Jurkat, Clone E6-1 (cell line): ENCODE measurements around the gene STRADA.

Experiments used
- DNase-seq: peaks from one replicate; pipeline ENCODE4 v3.0.0-alpha.2; 2011; ENCODE audit warnings: low read depth, low spot score
- H3K4me3 ChIP-seq: 2 replicates; pipeline ENCODE4 v1.5.1; 2011; ENCODE audit warnings: mild to moderate bottlenecking, low read length, control low read depth, moderate library complexity

The STRADA gene

DNA sequence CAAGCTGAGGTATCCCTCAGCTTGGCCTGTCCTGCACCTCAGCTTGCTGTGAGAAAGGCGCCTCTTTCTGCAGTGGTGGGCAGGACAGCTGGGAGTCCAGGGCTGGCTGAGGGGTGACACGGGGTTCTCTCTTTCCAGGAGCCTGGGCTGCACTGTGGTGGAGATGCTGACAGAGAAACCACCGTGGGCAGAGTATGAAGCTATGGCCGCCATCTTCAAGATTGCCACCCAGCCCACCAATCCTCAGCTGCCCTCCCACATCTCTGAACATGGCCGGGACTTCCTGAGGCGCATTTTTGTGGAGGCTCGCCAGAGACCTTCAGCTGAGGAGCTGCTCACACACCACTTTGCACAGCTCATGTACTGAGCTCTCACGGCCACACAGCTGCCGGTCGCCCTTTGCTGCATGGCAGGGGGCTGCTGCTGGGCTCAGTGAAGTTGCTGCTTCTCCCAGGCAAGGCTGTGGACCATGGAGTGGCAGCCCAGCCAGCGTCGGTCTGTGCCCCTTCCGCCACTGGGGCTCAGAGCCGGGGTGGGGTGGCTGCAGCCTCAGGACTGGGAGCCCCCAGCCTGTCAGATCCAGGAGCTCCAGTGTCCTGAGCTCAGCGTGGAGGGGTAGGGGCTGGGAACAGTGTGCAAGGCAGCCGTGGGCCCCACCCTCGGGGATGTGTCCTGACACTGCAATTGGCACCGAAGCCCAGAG lies 48.0 kb downstream of the STRADA start:
- no peak overlapping the region for H3K4me3 ChIP-seq
- DNase-seq, result no peak

DNA sequence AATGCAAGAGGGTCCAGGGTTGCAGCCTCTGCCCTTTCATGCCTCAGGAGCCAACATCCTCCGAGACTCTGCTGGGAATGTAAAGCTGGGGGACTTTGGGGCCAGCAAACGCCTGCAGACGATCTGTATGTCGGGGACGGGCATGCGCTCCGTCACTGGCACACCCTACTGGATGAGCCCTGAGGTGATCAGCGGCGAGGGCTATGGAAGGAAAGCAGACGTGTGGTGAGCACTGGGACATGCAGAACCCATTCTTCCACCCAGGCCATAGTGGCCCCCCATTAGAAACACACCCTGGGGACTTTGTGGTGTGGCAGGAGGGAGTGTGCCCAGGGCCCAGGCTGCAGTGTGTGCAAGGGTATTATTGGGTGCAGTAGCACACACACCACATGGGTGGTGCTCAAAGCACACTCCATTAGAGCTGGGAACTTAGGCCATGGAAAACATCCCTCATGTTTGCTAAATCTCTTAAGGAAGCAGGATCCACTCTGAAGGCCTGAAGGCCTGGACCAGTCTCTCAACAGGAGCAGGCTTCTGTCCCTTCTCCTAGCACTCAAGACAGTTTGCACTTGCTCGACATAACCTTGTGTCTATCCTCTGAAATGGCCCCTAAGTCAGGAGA lies 49.3 kb downstream of the STRADA start:
- DNase-seq, result no peak
- no peak overlapping the region for H3K4me3 ChIP-seq

DNA sequence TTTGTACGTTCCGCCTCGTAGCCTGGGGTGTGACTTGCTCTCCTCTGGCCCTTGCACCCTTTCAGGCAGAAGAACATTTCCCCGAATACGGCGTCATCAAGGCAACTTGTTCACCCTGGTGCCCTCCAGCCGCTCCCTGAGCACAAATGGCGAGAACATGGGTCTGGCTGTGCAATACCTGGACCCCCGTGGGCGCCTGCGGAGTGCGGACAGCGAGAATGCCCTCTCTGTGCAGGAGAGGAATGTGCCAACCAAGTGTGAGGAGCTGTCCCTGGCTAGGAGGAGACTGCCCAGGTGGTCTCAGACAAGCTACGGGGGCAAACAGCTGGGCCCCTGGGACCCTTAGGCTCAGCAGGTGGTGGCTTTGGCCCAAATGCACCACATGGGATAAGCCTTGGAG lies 52.1 kb downstream of the STRADA start:
- no peak overlapping the region for H3K4me3 ChIP-seq
- DNase-seq, result no peak

GRCh38 chr17:63688396-63689020 lies 53.1 kb downstream of the STRADA start:
- no peak overlapping the region for H3K4me3 ChIP-seq
- DNase-seq, result no peak

DNA sequence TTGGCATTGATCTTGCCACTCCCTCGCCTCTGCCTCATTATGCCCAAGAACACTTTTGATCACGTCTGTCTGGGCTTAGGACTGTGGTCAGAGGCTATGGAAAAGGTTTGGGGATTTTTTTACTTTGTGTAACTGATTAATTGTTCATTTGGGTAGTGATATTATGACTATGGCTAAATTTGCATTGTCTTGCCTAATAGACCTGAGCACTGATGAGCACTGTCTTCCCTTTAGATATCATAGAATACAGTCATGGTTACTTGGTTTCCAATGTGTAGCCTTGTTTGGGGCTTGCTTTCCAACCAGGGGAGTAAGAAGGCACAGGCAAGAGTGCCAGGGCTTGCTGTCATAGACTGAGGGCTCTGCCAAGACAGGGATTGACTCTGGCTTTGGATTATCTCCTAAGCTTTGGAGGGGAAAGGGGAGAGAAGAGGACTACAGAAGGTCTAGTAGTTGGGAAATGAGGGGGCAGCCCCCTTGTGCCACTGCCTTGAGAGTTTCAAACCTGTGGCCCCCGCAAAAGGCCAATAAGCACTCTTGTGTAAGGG lies 55.4 kb downstream of the STRADA start:
- no peak overlapping the region for H3K4me3 ChIP-seq
- DNase-seq, result no peak

- no peak overlapping the region for H3K4me3 ChIP-seq
- no peak for DNase-seq
Measured at GRCh38 chr17:63685578-63685977, 56.0 kb downstream of the STRADA start.

DNA sequence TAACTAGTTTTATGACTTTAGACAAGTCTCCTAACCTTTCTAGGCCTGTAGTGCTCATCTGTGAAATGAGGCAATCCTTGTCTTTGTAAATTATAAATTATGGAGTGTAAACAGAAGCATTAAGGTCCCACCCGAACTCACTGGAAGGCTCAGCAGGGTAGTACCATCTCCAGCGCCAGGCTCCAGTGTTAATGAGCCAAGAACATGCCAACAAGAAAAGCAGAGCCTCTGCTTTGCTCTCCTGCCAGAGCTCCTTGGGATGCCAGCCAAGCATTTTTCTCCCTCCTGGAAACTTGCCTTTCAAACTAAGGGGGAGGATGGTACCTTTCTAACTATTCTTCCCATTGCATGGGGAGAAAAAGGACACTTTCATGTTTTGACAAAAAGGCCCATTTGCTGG lies 56.6 kb downstream of the STRADA start:
- DNase-seq, result no peak
- H3K4me3 ChIP-seq, result no peak overlapping the region

DNA sequence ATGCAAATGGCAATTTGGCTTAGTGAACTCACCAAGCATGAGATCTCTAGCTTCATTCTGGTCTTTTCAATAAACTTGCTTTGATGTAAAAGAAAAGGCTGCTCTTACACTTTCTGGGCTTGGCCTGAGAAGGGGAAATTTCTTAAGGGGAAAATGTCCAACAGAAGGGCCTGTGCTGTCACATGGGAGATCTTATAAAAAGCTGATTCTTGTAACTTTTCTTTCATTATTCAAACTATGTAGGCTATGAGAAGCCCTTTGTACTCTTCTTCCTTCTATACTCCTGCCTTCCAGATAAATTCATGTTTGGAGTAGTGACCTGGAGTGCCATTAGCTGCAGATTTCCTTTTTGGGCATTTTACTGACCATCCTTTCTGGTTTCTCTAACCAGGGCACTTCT lies 58.6 kb downstream of the STRADA start:
- no peak overlapping the region for H3K4me3 ChIP-seq
- no peak for DNase-seq

DNA sequence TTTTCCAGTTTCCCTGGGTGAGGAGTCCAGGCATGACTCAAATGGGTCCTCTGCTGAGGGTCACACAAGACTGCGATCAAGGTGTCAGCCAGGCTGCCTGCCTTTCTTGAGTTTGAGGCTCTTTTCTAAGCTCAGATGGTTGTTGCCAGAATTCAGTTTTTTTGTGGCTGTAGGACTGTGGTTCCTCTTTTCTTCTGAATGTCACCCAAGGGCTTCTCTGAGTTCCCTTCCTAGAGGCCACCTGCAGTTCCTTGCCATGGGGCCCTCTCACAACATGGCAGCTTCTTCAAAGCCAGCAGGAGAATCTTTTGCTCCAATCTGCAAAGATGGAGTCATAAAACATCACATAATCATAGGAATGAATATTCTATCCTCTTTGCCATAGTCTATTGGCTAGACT lies 59.2 kb downstream of the STRADA start:
- no peak overlapping the region for H3K4me3 ChIP-seq
- DNase-seq, result no peak

DNA sequence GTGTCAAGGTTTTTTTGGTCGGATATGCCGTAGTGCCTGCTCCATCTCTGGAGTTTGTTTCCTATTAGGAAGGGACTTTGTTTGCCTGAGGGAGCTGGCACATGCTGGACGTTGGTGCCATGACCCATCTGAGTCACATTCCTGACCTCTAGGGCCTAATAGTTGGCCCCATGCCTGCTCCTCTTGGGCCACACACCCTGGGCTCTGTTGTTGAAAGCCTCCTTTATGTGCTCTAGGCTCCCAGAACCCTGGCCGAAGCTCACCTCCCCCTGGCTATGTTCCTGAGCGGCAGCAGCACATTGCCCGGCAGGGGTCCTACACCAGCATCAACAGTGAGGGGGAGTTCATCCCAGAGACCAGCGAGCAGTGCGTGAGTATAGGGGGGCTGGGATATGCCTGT lies 60.1 kb downstream of the STRADA start:
- no peak for DNase-seq
- H3K4me3 ChIP-seq, result no peak overlapping the region

DNA sequence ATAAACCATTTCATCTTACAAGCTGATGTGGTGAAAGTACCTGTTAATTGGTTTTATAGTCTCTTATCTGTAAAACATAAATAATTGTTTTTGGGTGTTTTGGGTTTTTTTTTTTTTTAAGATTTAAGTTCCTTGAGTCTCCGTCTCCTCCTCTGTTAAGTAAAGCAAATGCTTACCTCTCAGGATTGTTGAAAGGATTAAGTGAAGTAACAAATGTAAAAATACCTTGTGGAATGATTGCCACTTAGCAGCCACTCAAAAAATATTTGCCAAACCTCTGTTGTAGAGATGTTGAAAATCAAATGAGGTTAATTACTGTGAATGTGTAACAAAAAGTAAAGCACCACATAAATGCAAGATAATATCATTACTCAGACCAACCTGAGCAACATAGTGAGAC lies 60.9 kb downstream of the STRADA start:
- no peak for DNase-seq
- H3K4me3 ChIP-seq, result no peak overlapping the region

- DNase-seq, result no peak
- no peak overlapping the region for H3K4me3 ChIP-seq
Measured at GRCh38 chr17:63679214-63679613, 62.4 kb downstream of the STRADA start.

- DNase-seq, result no peak
- H3K4me3 ChIP-seq, result no peak overlapping the region
Measured at GRCh38 chr17:63676584-63676983, 65.0 kb downstream of the STRADA start.

GRCh38 chr17:63675607-63676546 lies 65.7 kb downstream of the STRADA start:
- no peak for DNase-seq
- no peak overlapping the region for H3K4me3 ChIP-seq

GRCh38 chr17:63675231-63675606 lies 66.4 kb downstream of the STRADA start:
- no peak overlapping the region for H3K4me3 ChIP-seq
- DNase-seq, result no peak

GRCh38 chr17:63672856-63673255 lies 68.7 kb downstream of the STRADA start:
- no peak for DNase-seq
- no peak overlapping the region for H3K4me3 ChIP-seq

- DNase-seq, result no peak
- H3K4me3 ChIP-seq, result no peak overlapping the region
Measured at GRCh38 chr17:63665527-63666214, 75.9 kb downstream of the STRADA start.

- DNase-seq, result no peak
- no peak overlapping the region for H3K4me3 ChIP-seq
Measured at GRCh38 chr17:63659850-63660249, 81.7 kb downstream of the STRADA start.

DNA sequence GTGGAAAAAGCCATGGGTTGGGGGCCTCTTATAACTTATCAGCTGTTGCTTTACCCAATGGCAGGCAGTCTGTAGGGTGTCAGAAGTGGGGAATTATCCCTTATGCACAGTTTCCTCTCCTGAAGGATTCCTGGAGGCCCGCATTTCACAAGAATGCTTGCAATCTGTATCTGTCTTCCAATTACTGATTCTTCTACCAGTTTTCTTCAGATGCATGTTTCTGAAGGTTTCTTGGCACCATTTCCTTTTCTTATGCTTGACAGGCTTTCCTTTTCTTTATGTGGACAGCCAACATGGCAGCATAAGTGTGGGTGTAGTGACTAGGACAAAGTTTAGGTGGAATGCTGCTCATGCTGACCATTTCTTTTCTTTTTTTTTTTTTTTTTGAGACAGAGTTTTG lies 83.2 kb downstream of the STRADA start:
- H3K4me3 ChIP-seq, result no peak overlapping the region
- DNase-seq, result no peak
